SK-N-MC (cell line): ENCODE results near the gene TMEM175.

Source experiments
- DNase-seq: peaks from one replicate; pipeline ENCODE4 v3.0.0-alpha.2; 2011; ENCODE audit warnings: low read depth, low spot score
- H3K27ac ChIP-seq: fragments of 200-600 bp; sonication (generic); 2 replicates; pipeline ENCODE4 v1.5.1; 2016; ENCODE audit warnings: mixed run types
- H3K36me3 ChIP-seq: fragments of 200-600 bp; sonication (generic); 2 replicates; pipeline ENCODE4 v1.6.1; 2017; ENCODE audit warnings: antibody characterized with exemption, low read length, mixed read lengths; ENCODE audit not compliant: insufficient read depth
- H3K4me3 ChIP-seq: fragments of 200-600 bp; sonication (generic); 2 replicates; pipeline ENCODE4 v1.5.1; 2016
- H3K9ac ChIP-seq: fragments of 200-600 bp; sonication (generic); 2 replicates; pipeline ENCODE4 v1.8.0; 2017; ENCODE audit warnings: mixed run types, mixed read lengths; ENCODE audit not compliant: insufficient read length
- H3K9me3 ChIP-seq: fragments of 200-600 bp; sonication (generic); 2 replicates; pipeline ENCODE4 v1.6.1; 2017; ENCODE audit warnings: low read depth, mild to moderate bottlenecking, antibody characterized with exemption, low read length, moderate library complexity, mixed read lengths
- EZH2 ChIP-seq: fragments of 200-600 bp; sonication (generic); IDR thresholded peaks from one replicate; pipeline ENCODE4 v1.6.1; 2017; ENCODE audit warnings: antibody characterized with exemption
- FOXP2 ChIP-seq: optimal IDR thresholded peaks from 2 replicates; pipeline ENCODE3; 2011; ENCODE audit warnings: mild to moderate bottlenecking, moderate library complexity; ENCODE audit not compliant: insufficient read depth; ENCODE audit errors: extremely low read length, control extremely low read depth
- POLR2AphosphoS5 ChIP-seq: IDR thresholded peaks from 2 replicates; pipeline ENCODE4 v1.6.1; 2012; ENCODE audit warnings: mild to moderate bottlenecking, low read depth, low read length, borderline replicate concordance

TMEM175 gene

DNA sequence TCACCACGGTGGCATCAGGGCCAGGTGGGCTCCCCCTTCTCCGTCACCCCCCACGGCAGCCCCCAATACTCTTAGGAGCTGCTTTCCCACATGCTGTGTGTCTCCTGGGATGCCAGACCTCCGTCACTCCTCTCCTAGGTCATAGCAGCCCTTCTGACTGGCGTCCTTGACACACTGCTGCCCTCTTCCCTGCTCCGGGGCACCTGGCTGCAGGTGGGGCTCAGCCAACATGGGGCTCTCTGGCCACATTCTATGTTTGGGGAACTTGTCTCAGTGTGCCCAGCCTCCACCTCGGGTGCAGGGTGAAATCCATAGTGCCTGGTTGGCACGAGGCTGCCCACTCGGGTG, 13.8 kb downstream of the TMEM175 start:
- Histone ChIP-seq H3K4me3 (no peak overlapping the region), H3K27ac (no peak overlapping the region), H3K36me3 (no peaks in the 10 kb centered on the region), H3K9ac (no peak overlapping the region), H3K9me3 (no peaks in the 10 kb centered on the region)
- no peak for DNase-seq
- TF ChIP-seq EZH2 (no peak), POLR2AphosphoS5 (no peak)

DNA sequence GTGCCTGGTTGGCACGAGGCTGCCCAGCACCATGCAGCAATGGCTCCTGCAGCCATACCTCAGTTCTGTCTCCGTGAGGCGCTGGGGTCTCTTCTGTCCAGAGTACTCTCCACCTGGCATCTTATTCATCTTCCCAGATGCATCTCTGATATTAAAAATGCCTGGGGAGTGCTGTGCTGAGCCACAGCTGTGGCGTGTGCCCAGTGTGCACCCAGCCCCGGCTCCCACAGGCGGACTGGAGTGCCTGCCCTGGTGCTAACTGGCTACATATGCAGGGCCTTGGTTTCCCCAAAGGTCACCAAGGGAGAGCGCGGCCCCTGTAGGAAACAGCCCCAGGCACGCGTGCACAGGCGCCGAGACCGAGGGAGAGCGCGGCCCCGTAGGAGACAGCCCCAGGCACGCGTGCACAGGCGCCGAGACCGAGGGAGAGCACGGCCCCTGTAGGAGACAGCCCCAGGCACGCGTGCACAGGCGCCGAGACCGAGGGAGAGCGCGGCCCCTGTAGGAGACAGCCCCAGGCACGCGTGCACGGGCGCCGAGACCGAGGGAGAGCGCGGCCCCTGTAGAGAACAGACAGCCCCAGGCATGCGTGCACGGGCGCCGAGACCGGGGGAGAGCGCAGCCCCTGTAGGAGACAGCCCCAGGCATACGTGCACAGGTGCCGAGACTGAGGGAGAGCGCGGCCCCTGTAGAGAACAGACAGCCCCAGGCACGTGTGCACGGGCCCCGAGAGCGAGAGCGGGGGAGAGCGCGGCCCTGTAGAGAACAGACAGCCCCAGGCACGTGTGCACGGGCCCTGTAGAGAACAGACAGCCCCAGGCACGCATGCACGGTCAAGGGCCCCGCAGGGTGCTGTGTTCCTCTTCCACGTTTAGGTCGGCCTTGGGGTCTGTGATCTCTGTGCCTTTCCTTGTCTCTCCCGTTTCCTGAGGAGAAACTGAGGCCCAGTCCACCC, 14.5 kb downstream of the TMEM175 start:
- Histone ChIP-seq H3K9ac (no peak overlapping the region), H3K36me3 (no peaks in the 10 kb centered on the region), H3K27ac (no peak overlapping the region), H3K4me3 (peak overlapping the region; percentile 55), H3K9me3 (no peaks in the 10 kb centered on the region)
- TF ChIP-seq FOXP2, result no peak
- no peak for TF ChIP-seq POLR2AphosphoS5
- TF ChIP-seq EZH2, result no peak
- DNase-seq, result no peak

DNA sequence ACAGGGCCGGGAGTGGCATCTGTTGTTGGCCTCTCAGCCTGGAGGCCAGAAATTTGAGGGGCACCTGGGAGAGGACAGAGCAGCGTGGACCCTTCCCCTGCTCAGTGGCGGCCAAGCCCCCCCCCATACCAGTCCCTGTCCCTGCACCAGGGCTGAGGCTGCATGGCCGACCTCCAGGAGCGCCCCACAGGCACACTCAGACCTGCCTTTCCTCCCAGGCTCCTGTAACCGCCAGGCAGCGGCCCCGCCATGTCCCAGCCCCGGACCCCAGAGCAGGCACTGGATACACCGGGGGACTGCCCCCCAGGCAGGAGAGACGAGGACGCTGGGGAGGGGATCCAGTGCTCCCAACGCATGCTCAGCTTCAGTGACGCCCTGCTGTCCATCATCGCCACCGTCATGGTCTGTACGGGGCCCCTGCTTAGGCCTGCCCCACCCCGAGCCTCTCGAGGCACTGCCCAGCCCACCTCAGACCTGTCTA, 15.3 kb downstream of the TMEM175 start:
- Histone ChIP-seq H3K27ac (no peak overlapping the region), H3K9me3 (no peaks in the 10 kb centered on the region), H3K36me3 (no peaks in the 10 kb centered on the region), H3K9ac (no peak overlapping the region), H3K4me3 (no peak overlapping the region)
- TF ChIP-seq POLR2AphosphoS5 (no peak), EZH2 (no peak), FOXP2 (no peak)
- no peak for DNase-seq

DNA sequence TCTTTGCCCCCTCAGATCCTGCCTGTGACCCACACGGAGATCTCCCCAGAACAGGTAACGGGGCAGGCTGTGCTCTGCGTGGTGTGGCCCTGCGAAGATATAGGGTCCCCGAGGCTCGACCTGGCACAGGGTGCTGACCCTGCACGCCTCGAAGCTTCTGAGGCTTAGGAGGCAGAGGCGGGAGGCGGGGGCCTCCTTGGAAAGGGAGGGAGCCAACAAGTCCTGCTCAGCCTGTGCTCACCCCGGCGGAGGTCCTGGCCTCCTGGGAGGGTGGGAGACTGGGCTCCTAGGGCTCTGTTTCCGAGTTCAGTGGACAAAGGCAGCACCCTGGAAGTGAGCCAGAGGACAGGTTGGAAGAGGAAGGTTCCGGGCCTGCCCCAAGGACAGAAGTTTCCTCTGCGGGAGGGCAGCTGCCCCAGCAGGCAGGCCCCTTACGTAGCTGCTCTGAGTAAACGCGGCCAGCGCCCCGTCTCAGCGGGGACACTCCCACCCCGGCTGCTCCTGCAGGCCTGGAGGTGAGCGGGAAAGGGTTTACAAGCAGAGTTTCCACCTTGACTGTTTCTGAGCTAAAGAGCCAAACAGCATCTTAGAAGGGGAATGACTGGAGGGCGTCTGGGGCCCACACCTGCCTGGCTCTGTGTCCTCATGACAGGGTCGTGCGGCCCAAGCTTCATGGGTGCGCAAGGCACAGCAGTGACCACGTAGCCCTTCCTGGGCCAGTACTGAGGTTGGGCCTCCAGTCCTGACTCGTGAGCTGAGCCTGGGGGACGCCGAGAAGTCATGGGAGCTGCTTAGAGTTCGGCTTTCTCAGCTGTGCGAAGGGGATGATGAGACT, 16.1 kb downstream of the TMEM175 start:
- TF ChIP-seq FOXP2, result no peak
- TF ChIP-seq POLR2AphosphoS5, result no peak
- no peak for TF ChIP-seq EZH2

DNA sequence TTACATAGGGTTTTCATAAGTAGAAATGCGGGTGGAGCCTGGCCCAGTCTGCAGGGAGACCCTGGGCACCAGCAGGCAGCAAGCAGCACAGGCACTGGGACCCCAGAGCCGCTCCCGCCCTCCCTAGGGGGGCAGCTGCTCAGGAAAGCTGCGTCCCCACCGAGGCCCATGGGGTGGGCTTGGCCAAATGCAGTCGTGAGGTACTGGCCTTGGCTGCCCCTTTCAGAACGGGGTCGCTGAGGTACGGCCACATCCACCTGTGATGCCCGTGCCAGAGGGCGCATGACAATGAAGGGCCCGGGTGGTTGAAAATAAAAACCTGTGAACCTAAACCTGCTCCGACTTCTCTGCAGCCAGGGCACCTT, 16.7 kb downstream of the TMEM175 start:
- H3K4me3 ChIP-seq, result no peak overlapping the region
- no peaks in the 10 kb centered on the region for H3K36me3 ChIP-seq
- H3K27ac ChIP-seq, result no peak overlapping the region
- H3K9me3 ChIP-seq, result no peaks in the 10 kb centered on the region
- DNase-seq, result no peak
- TF ChIP-seq FOXP2 (no peak), EZH2 (no peak), POLR2AphosphoS5 (no peak)
- H3K9ac ChIP-seq, result no peak overlapping the region

More for the DNA sequence above, 16.1 kb downstream of the TMEM175 start:
- H3K4me3 ChIP-seq, result no peak overlapping the region
- no peak overlapping the region for H3K27ac ChIP-seq
- H3K36me3 ChIP-seq, result no peaks in the 10 kb centered on the region
- no peak overlapping the region for H3K9ac ChIP-seq
- no peaks in the 10 kb centered on the region for H3K9me3 ChIP-seq
- DNase-seq, result no peak

DNA sequence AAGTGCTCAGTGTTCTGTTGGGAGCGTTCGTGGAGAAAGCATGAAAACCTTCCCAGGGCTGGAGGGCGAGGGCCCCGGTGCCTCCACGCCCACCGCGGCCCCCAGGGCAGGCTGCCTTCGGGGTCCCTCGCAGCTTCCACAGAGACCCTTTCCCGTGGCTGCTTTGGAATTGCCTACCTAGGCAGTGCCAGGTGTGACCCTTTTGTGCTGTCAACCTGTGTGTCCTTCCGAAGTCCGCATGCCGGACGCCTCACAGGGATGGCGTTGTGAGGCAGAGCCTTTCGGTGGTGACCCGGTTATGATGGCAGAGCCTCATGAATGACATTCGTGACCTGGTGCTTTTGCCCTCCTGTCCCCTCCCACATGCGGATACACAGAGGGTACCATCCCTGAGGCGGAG, 17.4 kb downstream of the TMEM175 start:
- no peaks in the 10 kb centered on the region for H3K9me3 ChIP-seq
- H3K9ac ChIP-seq, result no peak overlapping the region
- TF ChIP-seq POLR2AphosphoS5 (no peak), EZH2 (no peak)
- no peaks in the 10 kb centered on the region for H3K36me3 ChIP-seq
- no peak for DNase-seq
- no peak overlapping the region for H3K4me3 ChIP-seq
- no peak overlapping the region for H3K27ac ChIP-seq

DNA sequence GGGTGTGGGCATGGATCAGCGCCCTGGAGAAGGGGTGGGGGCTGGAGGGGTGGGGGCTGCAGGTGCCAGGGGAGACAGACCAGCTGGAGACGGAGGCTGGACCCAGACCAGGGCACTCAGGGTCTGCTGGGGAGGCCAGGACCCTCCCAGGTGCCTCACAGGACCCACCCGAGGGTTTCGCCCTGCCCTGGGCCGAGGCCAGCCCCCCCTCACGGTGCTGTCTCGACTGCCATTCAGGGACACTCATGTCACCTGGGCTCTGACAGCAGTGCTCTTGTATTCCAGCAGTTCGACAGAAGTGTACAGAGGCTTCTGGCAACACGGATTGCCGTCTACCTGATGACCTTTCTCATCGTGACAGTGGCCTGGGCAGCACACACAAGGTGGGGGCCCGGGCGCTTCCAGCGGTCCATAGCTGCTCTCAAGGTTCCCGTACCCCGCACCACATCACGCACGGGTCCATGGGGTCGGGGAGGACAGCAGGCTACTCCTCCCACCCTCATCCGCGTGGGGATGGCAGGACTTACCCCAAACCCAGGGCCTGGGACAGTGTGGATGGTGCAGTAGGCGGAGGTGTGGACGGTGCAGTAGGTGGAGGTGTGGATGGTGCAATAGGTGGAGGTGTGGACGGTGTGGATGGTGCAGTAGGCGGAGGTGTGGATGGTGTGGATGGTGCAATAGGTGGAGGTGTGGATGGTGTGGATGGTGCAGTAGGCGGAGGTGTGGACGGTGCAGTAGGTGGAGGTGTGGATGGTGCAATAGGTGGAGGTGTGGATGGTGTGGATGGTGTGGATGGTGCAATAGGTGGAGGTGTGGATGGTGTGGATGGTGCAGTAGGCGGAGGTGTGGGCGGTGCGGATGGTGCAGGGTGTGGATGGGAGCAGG, 18.1 kb downstream of the TMEM175 start:
- Histone ChIP-seq H3K9me3 (no peaks in the 10 kb centered on the region), H3K36me3 (no peaks in the 10 kb centered on the region), H3K4me3 (no peak overlapping the region), H3K27ac (no peak overlapping the region), H3K9ac (no peak overlapping the region)
- TF ChIP-seq POLR2AphosphoS5 (no peak), FOXP2 (no peak), EZH2 (no peak)
- DNase-seq, result no peak

DNA sequence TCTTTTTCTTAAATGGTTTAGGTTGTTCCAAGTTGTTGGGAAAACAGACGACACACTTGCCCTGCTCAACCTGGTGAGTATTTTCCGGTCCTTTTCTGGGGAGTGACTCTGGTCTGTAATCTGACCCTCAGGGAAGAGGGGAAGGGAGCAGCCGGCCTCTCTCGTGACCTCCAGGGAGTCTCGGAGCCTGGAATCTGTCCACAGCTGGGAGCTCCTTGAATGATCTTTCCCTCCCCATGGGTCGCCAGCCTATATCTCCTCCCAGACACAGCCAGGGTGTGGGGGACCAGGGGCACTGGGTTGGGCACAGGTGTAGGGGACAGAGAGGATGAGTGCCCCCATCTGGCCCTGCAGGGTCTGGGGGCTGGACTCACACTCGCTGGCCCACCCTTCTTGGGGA, 18.9 kb downstream of the TMEM175 start:
- H3K9ac ChIP-seq, result no peak overlapping the region
- H3K4me3 ChIP-seq, result no peak overlapping the region
- no peak for DNase-seq
- no peaks in the 10 kb centered on the region for H3K36me3 ChIP-seq
- H3K9me3 ChIP-seq, result no peaks in the 10 kb centered on the region
- TF ChIP-seq EZH2 (no peak), FOXP2 (no peak), POLR2AphosphoS5 (no peak)
- no peak overlapping the region for H3K27ac ChIP-seq
